H9 (cell line): ENCODE measurements around the gene CINP. TPM values are rescaled to one million over a fixed set of nuclear protein-coding genes. Genes with fewer than 3 reads are reported as not detected.
"Not testable (repeated sequence)": the region's sequence is repeated elsewhere in the genome, so short reads cannot be mapped to it uniquely, and the experiment has no call there.

Experiments used
- DNase-seq: peaks from one replicate; pipeline ENCODE4 v3.0.0-alpha.2; 2017
- H2AFZ ChIP-seq: one replicate; pipeline ENCODE4 v1.6.1; 2013; ENCODE audit warnings: mild to moderate bottlenecking, low read length, control low read depth, moderate library complexity
- H2AK5ac ChIP-seq: 2 replicates; pipeline ENCODE4 v1.6.1; 2013; ENCODE audit warnings: low read length, control low read depth, mixed read lengths; ENCODE audit not compliant: insufficient read length
- H2BK120ac ChIP-seq: one replicate; pipeline ENCODE4 v1.6.1; 2013; ENCODE audit warnings: low read depth, mild to moderate bottlenecking, low read length, control low read depth, inconsistent platforms; ENCODE audit not compliant: poor library complexity, severe bottlenecking
- H2BK12ac ChIP-seq: 2 replicates; pipeline ENCODE4 v1.6.1; 2013; ENCODE audit warnings: low read length, control low read depth, mixed read lengths, low read depth; ENCODE audit not compliant: insufficient read length
- H2BK15ac ChIP-seq: 2 replicates; pipeline ENCODE4 v1.6.1; 2013; ENCODE audit warnings: low read depth, low read length, control low read depth
- H2BK20ac ChIP-seq: one replicate; pipeline ENCODE4 v1.6.1; 2013; ENCODE audit warnings: low read depth, mild to moderate bottlenecking, low read length, control low read depth, inconsistent platforms; ENCODE audit not compliant: poor library complexity, severe bottlenecking
- H2BK5ac ChIP-seq: 2 replicates; pipeline ENCODE4 v1.6.1; 2013; ENCODE audit warnings: low read length, control low read depth, mixed read lengths; ENCODE audit not compliant: insufficient read length
- H3K14ac ChIP-seq: 2 replicates; pipeline ENCODE4 v1.6.1; 2013; ENCODE audit warnings: low read length, control low read depth; ENCODE audit not compliant: insufficient read depth
- H3K18ac ChIP-seq: 2 replicates; pipeline ENCODE4 v1.6.1; 2013; ENCODE audit warnings: low read depth, mild to moderate bottlenecking, mixed read lengths, low read length, control low read depth; ENCODE audit not compliant: insufficient read length
- H3K23ac ChIP-seq: 2 replicates; pipeline ENCODE4 v1.6.1; 2013; ENCODE audit warnings: low read length, control low read depth, mixed read lengths, low read depth; ENCODE audit not compliant: insufficient read length
- H3K23me2 ChIP-seq: 2 replicates; pipeline ENCODE4 v1.6.1; 2013; ENCODE audit warnings: low read depth, mild to moderate bottlenecking, mixed read lengths, low read length, control low read depth; ENCODE audit not compliant: insufficient read length, poor library complexity, severe bottlenecking
- H3K27ac ChIP-seq: 2 replicates; pipeline ENCODE4 v1.5.1; 2013; ENCODE audit warnings: low read length, control low read depth, mixed read lengths, low read depth; ENCODE audit not compliant: insufficient read length
- H3K27me3 ChIP-seq: 2 replicates; pipeline ENCODE4 v1.6.1; 2013; ENCODE audit warnings: low read length, control low read depth, inconsistent platforms; ENCODE audit not compliant: insufficient read depth
- H3K4ac ChIP-seq: 2 replicates; pipeline ENCODE4 v1.6.1; 2013; ENCODE audit warnings: low read depth, mild to moderate bottlenecking, control low read depth, inconsistent platforms, low read length, moderate library complexity
- H3K4me1 ChIP-seq: 2 replicates; pipeline ENCODE4 v1.6.1; 2013; ENCODE audit warnings: low read length, control low read depth, inconsistent platforms; ENCODE audit not compliant: insufficient read depth
- H3K4me2 ChIP-seq: 2 replicates; pipeline ENCODE4 v1.6.1; 2013; ENCODE audit warnings: low read length, control low read depth, mixed read lengths; ENCODE audit not compliant: insufficient read length, insufficient read depth
- H3K56ac ChIP-seq: 2 replicates; pipeline ENCODE4 v1.6.1; 2013; ENCODE audit warnings: low read depth, mild to moderate bottlenecking, mixed read lengths, low read length, control low read depth; ENCODE audit not compliant: insufficient read length
- H3K79me1 ChIP-seq: 2 replicates; pipeline ENCODE4 v1.6.1; 2013; ENCODE audit warnings: low read depth, mild to moderate bottlenecking, moderate library complexity, low read length, control low read depth, inconsistent platforms; ENCODE audit not compliant: insufficient read depth, poor library complexity, severe bottlenecking
- H3K79me2 ChIP-seq: 2 replicates; pipeline ENCODE4 v1.6.1; 2013; ENCODE audit warnings: low read length, control low read depth, inconsistent platforms; ENCODE audit not compliant: insufficient read depth
- H3K9ac ChIP-seq: 2 replicates; pipeline ENCODE4 v1.6.1; 2013; ENCODE audit warnings: low read length, control low read depth, mixed read lengths; ENCODE audit not compliant: insufficient read length; ENCODE audit errors: extremely low read depth
- H3K9me3 ChIP-seq: one replicate; pipeline ENCODE4 v1.6.1; 2013; ENCODE audit warnings: low read depth, low read length, inconsistent platforms; ENCODE audit not compliant: control insufficient read depth
- H3T11ph ChIP-seq: one replicate; pipeline ENCODE4 v1.6.1; 2013; ENCODE audit warnings: mild to moderate bottlenecking, low read length, control low read depth, inconsistent platforms
- H4K20me1 ChIP-seq: one replicate; pipeline ENCODE4 v1.6.1; 2013; ENCODE audit not compliant: control insufficient read depth, insufficient read length, insufficient read depth
- H4K5ac ChIP-seq: 2 replicates; pipeline ENCODE4 v1.6.1; 2013; ENCODE audit warnings: low read depth, mild to moderate bottlenecking, mixed read lengths, low read length, control low read depth; ENCODE audit not compliant: insufficient read length
- H4K8ac ChIP-seq: replicated peaks from 2 replicates; pipeline ENCODE4 v1.6.1; 2013; ENCODE audit warnings: low read length, control low read depth, mixed read lengths, low read depth; ENCODE audit not compliant: insufficient read length
- H4K91ac ChIP-seq: 2 replicates; pipeline ENCODE4 v1.6.1; 2013; ENCODE audit warnings: low read depth, mild to moderate bottlenecking, moderate library complexity, mixed read lengths, low read length, control low read depth; ENCODE audit not compliant: insufficient read length
- H3K27ac Mint-ChIP-seq, 3 experiments: 2 replicates in 2 of 3; 3 replicates in 1 of 3; pipeline ENCODE4 v1.8.0; 2020 to 2021; ENCODE audit warnings: mixed read lengths in 3 of 3, mild to moderate bottlenecking in 1 of 3, moderate library complexity in 1 of 3
- H3K27me3 Mint-ChIP-seq: 2 replicates; pipeline ENCODE4 v1.8.0; 2021; ENCODE audit warnings: low read depth, mild to moderate bottlenecking, moderate library complexity, mixed read lengths
- H3K36me3 Mint-ChIP-seq, 3 experiments: 2 replicates in 2 of 3; 3 replicates in 1 of 3; pipeline ENCODE4 v1.8.0; 2020 to 2021; ENCODE audit warnings: low read depth in 3 of 3, mixed read lengths in 3 of 3; ENCODE audit not compliant: insufficient read depth in 1 of 3
- H3K4me1 Mint-ChIP-seq, 2 experiments: 2 replicates each; pipeline ENCODE4 v1.8.0; 2020; ENCODE audit warnings: mixed read lengths in 2 of 2
- H3K4me3 Mint-ChIP-seq, 2 experiments: 2 replicates in 1 of 2; 3 replicates in 1 of 2; pipeline ENCODE4 v1.8.0; 2020 to 2021; ENCODE audit warnings: mild to moderate bottlenecking in 2 of 2, mixed read lengths in 2 of 2, moderate library complexity in 1 of 2
- H3K9me3 Mint-ChIP-seq, 2 experiments: 2 replicates in 1 of 2; 3 replicates in 1 of 2; pipeline ENCODE4 v1.8.0; 2020; ENCODE audit warnings: mild to moderate bottlenecking in 2 of 2, mixed read lengths in 2 of 2, moderate library complexity in 1 of 2
- whole genome bisulfite sequencing: extraction: QIAGEN DNeasy Blood & Tissue Kit; methylation state at CpG from one replicate; pipeline ENCODE4 v1.1.7; 2013; ENCODE audit warnings: missing lambda C conversion rate, low lambda C conversion rate, mixed read lengths; ENCODE audit not compliant: insufficient read length; ENCODE audit errors: extremely low coverage; 5-methylcytosine and 5-hydroxymethylcytosine counted together
- total RNA-seq: library from RNA; stranded (reverse); gene quantifications from 2 replicates; pipeline ENCODE4 v1.2.1, GENCODE V29; 2021
- TF ChIP-seq, protein P1 (sequence below): fragments of 200-600 bp; sonication (generic); conservative IDR thresholded peaks from 3 replicates; pipeline ENCODE4 v1.8.0; 2021; ENCODE audit warnings: antibody characterized with exemption, mild to moderate bottlenecking

CINP gene
- total RNA-seq, 1 experiment from 2014 or later, result 39.5 TPM

- H3K9ac ChIP-seq, result no peak overlapping the region
- no peak overlapping the region for H4K5ac ChIP-seq
- H3K27me3 ChIP-seq, result no peaks in the 10 kb centered on the region
- H3K4me1 ChIP-seq, result no peaks in the 10 kb centered on the region
- Mint-ChIP-seq H3K27ac (no peak overlapping the region), H3K36me3 (no peaks in the 10 kb centered on the region; a peak in 1 of 7 replicates), H3K9me3 (peaks cover 0 to 1% of the 10 kb centered on the region in 2 experiments; a peak in 1 of 5 replicates), H3K27me3 (peaks cover 10% of the 10 kb centered on the region; the same call in 1 of the 2 replicates), H3K4me1 (peaks cover 4% of the 10 kb centered on the region in 2 experiments; a peak in 3 of 4 replicates), H3K4me3 (peak overlapping the region in 1 of 2 experiments; percentile 10; a peak in 4 of 5 replicates)
- no peaks in the 10 kb centered on the region for H4K20me1 ChIP-seq
- no peak for DNase-seq
- no peak overlapping the region for H3K23ac ChIP-seq
- H2BK20ac ChIP-seq, result no peak overlapping the region
- H2AK5ac ChIP-seq, result no peak overlapping the region
- no peak overlapping the region for H3K18ac ChIP-seq
- H4K91ac ChIP-seq, result no peak overlapping the region
- no peaks in the 10 kb centered on the region for H3K79me2 ChIP-seq
- H3K23me2 ChIP-seq, result peaks cover 5% of the 10 kb centered on the region
- H3T11ph ChIP-seq, result no peak overlapping the region
- H3K56ac ChIP-seq, result no peak overlapping the region
- H4K8ac ChIP-seq, result no peak overlapping the region
- no peak overlapping the region for H2AFZ ChIP-seq
- no peak overlapping the region for H3K14ac ChIP-seq
- TF ChIP-seq, protein P1, sequence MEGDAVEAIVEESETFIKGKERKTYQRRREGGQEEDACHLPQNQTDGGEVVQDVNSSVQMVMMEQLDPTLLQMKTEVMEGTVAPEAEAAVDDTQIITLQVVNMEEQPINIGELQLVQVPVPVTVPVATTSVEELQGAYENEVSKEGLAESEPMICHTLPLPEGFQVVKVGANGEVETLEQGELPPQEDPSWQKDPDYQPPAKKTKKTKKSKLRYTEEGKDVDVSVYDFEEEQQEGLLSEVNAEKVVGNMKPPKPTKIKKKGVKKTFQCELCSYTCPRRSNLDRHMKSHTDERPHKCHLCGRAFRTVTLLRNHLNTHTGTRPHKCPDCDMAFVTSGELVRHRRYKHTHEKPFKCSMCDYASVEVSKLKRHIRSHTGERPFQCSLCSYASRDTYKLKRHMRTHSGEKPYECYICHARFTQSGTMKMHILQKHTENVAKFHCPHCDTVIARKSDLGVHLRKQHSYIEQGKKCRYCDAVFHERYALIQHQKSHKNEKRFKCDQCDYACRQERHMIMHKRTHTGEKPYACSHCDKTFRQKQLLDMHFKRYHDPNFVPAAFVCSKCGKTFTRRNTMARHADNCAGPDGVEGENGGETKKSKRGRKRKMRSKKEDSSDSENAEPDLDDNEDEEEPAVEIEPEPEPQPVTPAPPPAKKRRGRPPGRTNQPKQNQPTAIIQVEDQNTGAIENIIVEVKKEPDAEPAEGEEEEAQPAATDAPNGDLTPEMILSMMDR, result no peak
- no peak overlapping the region for H2BK12ac ChIP-seq
- H3K27ac ChIP-seq, result no peak overlapping the region
- no peak overlapping the region for H2BK120ac ChIP-seq
- no peak overlapping the region for H3K4ac ChIP-seq
- H2BK15ac ChIP-seq, result no peak overlapping the region
- no peak overlapping the region for H2BK5ac ChIP-seq
- no peak overlapping the region for H3K4me2 ChIP-seq
- no peaks in the 10 kb centered on the region for H3K79me1 ChIP-seq
- H3K9me3 ChIP-seq, result no peaks in the 10 kb centered on the region
- WGBS, result no CpG with 5 or more reads among the region's 3 CpGs
These were observed 59.0 kb downstream of the CINP start for GRCh38 chr14:102303664-102304063.

- not testable (repeated sequence) for H3K4me2 ChIP-seq, H3K9ac ChIP-seq, H2BK5ac ChIP-seq, H3K23me2 ChIP-seq, H3T11ph ChIP-seq, H3K4me1 ChIP-seq, H2BK120ac ChIP-seq, H3K18ac ChIP-seq, H3K27me3 Mint-ChIP-seq, H3K79me2 ChIP-seq, H3K36me3 Mint-ChIP-seq, H3K79me1 ChIP-seq, H3K27ac Mint-ChIP-seq, H3K4me3 Mint-ChIP-seq, H2AFZ ChIP-seq, H3K27me3 ChIP-seq, DNase-seq, H3K4ac ChIP-seq, H3K9me3 Mint-ChIP-seq, H2BK20ac ChIP-seq, H4K91ac ChIP-seq, H4K20me1 ChIP-seq, H3K56ac ChIP-seq, H4K8ac ChIP-seq, H2BK15ac ChIP-seq, H3K23ac ChIP-seq, H3K9me3 ChIP-seq, H3K27ac ChIP-seq, H3K4me1 Mint-ChIP-seq, H2BK12ac ChIP-seq, H4K5ac ChIP-seq, H2AK5ac ChIP-seq, H3K14ac ChIP-seq
- WGBS, result no CpG with 5 or more reads among the region's 12 CpGs
These were observed 64.2 kb downstream of the CINP start for GRCh38 chr14:102298303-102299070.
